Measurements from ENCODE around the gene CSNK2A2. TPM values are rescaled to one million over a fixed set of nuclear protein-coding genes. Genes with fewer than 3 reads are reported as not detected.

The CSNK2A2 gene
- 63.2 TPM for polyA plus RNA-seq (2013, experiment 1 of 2)
- 63.0 TPM for polyA plus RNA-seq (2013, experiment 2 of 2)

GRCh38 chr16:58198022-58198683 is at the start of gene CSNK2A2:
CSNK2A2 (minus strand) TSS chr16:58198106; CDS start chr16:58197736, 370 bp downstream.
- Histone ChIP-seq H2BK15ac (replicated peaks; ENCODE audit: low read depth) (no peak within 1 kb of the TSS), H2BK5ac (ENCODE audit: low read length) (no peak within 1 kb of the TSS), H2AK5ac (ENCODE audit: low read length) (no peak within 1 kb of the TSS), H3K4me1 (ENCODE audit: control insufficient read depth, low read depth, low read length) (peaks cover 3% of the 10 kb centered on the region), H3K27ac (ENCODE audit: low read depth, low read length) (no peak within 1 kb of the TSS), H2BK120ac (ENCODE audit: low read depth, low read length) (peak within 1 kb of the TSS; percentile 84), H3K56ac (ENCODE audit: low read length) (peak within 1 kb of the TSS; percentile 96), H3K18ac (ENCODE audit: low read length) (peak within 1 kb of the TSS; percentile 98), H3K27me3 (ENCODE audit: insufficient read depth, low read length, poor library complexity) (no peaks in the 10 kb centered on the region), H3K9ac (ENCODE audit: low read length) (peak within 1 kb of the TSS; percentile 97), H3K36me3 (ENCODE audit: control insufficient read depth, insufficient read depth, low read length) (peaks cover 6% of the 10 kb centered on the region), H3K4ac (ENCODE audit: low read depth, low read length) (peak within 1 kb of the TSS; percentile 76), H3K23ac (ENCODE audit: low read length) (peak within 1 kb of the TSS; percentile 89), H4K5ac (ENCODE audit: low read length) (no peak within 1 kb of the TSS), H3K4me3 (ENCODE audit: low read length) (peak within 1 kb of the TSS; percentile 92), H3K4me2 (ENCODE audit: low read length) (peak within 1 kb of the TSS; percentile 98), H3K79me2 (ENCODE audit: control insufficient read depth, insufficient read depth, low read length) (peaks cover 19% of the 10 kb centered on the region), H3K79me1 (ENCODE audit: low read length) (peaks cover 9% of the 10 kb centered on the region), H4K8ac (ENCODE audit: low read depth, low read length) (peak within 1 kb of the TSS; percentile 93)
- no CpG with 5 or more reads among the region's 52 CpGs for WGBS (ENCODE audit: extremely low coverage, insufficient coverage, low lambda C conversion rate)
- DNase-seq = peak; percentile 58

GRCh38 chr16:58243528-58244004 is 45.7 kb upstream of the CSNK2A2 start:
- no peaks in the 10 kb centered on the region for H3K36me3 ChIP-seq (ENCODE audit: control insufficient read depth, insufficient read depth, low read length)
- H3K27me3 ChIP-seq (ENCODE audit: insufficient read depth, low read length, poor library complexity) = no peaks in the 10 kb centered on the region
- no peak overlapping the region for H2BK15ac ChIP-seq (replicated peaks; ENCODE audit: low read depth)
- H3K27ac ChIP-seq (ENCODE audit: low read depth, low read length) = peak overlapping the region; percentile 75
- H2AK5ac ChIP-seq (ENCODE audit: low read length) = no peak overlapping the region
- H3K4ac ChIP-seq (ENCODE audit: low read depth, low read length) = peak overlapping the region; percentile 36
- DNase-seq = peak; percentile 93
- no peak overlapping the region for H3K4me2 ChIP-seq (ENCODE audit: low read length)
- no peak overlapping the region for H3K4me3 ChIP-seq (ENCODE audit: low read length)
- H3K18ac ChIP-seq (ENCODE audit: low read length) = peak overlapping the region; percentile 25
- no peak overlapping the region for H3K23ac ChIP-seq (ENCODE audit: low read length)
- no peak overlapping the region for H2BK5ac ChIP-seq (ENCODE audit: low read length)
- no peak overlapping the region for H2BK120ac ChIP-seq (ENCODE audit: low read depth, low read length)
- peaks cover 16% of the 10 kb centered on the region for H3K4me1 ChIP-seq (ENCODE audit: control insufficient read depth, low read depth, low read length)
- no peaks in the 10 kb centered on the region for H3K79me2 ChIP-seq (ENCODE audit: control insufficient read depth, insufficient read depth, low read length)
- no peak overlapping the region for H4K5ac ChIP-seq (ENCODE audit: low read length)
- no peak overlapping the region for H3K9ac ChIP-seq (ENCODE audit: low read length)
- no peaks in the 10 kb centered on the region for H3K79me1 ChIP-seq (ENCODE audit: low read length)
- H4K8ac ChIP-seq (ENCODE audit: low read depth, low read length) = no peak overlapping the region
- H3K56ac ChIP-seq (ENCODE audit: low read length) = peak overlapping the region; percentile 37
- no CpG with 5 or more reads among the region's 8 CpGs for WGBS (ENCODE audit: extremely low coverage, insufficient coverage, low lambda C conversion rate)

GRCh38 chr16:58236831-58237230 is 38.9 kb upstream of the CSNK2A2 start:
- Histone ChIP-seq H3K56ac (ENCODE audit: low read length) (peak overlapping the region; percentile 85), H3K4me2 (ENCODE audit: low read length) (peak overlapping the region; percentile 55), H3K9ac (ENCODE audit: low read length) (peak overlapping the region; percentile 26), H4K5ac (ENCODE audit: low read length) (no peak overlapping the region), H3K4me3 (ENCODE audit: low read length) (peak overlapping the region; percentile 17), H3K79me2 (ENCODE audit: control insufficient read depth, insufficient read depth, low read length) (no peaks in the 10 kb centered on the region), H2AK5ac (ENCODE audit: low read length) (no peak overlapping the region), H3K36me3 (ENCODE audit: control insufficient read depth, insufficient read depth, low read length) (no peaks in the 10 kb centered on the region), H3K27ac (ENCODE audit: low read depth, low read length) (no peak overlapping the region), H3K18ac (ENCODE audit: low read length) (no peak overlapping the region), H3K27me3 (ENCODE audit: insufficient read depth, low read length, poor library complexity) (no peaks in the 10 kb centered on the region), H4K8ac (ENCODE audit: low read depth, low read length) (no peak overlapping the region), H2BK5ac (ENCODE audit: low read length) (peak overlapping the region; percentile 7), H3K4me1 (ENCODE audit: control insufficient read depth, low read depth, low read length) (no peaks in the 10 kb centered on the region), H2BK15ac (replicated peaks; ENCODE audit: low read depth) (no peak overlapping the region), H2BK120ac (ENCODE audit: low read depth, low read length) (no peak overlapping the region), H3K23ac (ENCODE audit: low read length) (no peak overlapping the region), H3K4ac (ENCODE audit: low read depth, low read length) (no peak overlapping the region), H3K79me1 (ENCODE audit: low read length) (no peaks in the 10 kb centered on the region)
- no CpG with 5 or more reads among the region's 5 CpGs for WGBS (ENCODE audit: extremely low coverage, insufficient coverage, low lambda C conversion rate)
- DNase-seq = peak; percentile 61

- Histone ChIP-seq H3K56ac (ENCODE audit: low read length) (peak overlapping the region; percentile 98), H4K8ac (ENCODE audit: low read depth, low read length) (no peak overlapping the region), H2BK5ac (ENCODE audit: low read length) (peak overlapping the region; percentile 30), H3K4me2 (ENCODE audit: low read length) (peak overlapping the region; percentile 99), H4K5ac (ENCODE audit: low read length) (no peak overlapping the region), H3K9ac (ENCODE audit: low read length) (peak overlapping the region; percentile 86), H3K36me3 (ENCODE audit: control insufficient read depth, insufficient read depth, low read length) (no peaks in the 10 kb centered on the region), H3K27ac (ENCODE audit: low read depth, low read length) (no peak overlapping the region), H3K79me2 (ENCODE audit: control insufficient read depth, insufficient read depth, low read length) (no peaks in the 10 kb centered on the region), H3K79me1 (ENCODE audit: low read length) (no peaks in the 10 kb centered on the region), H3K23ac (ENCODE audit: low read length) (no peak overlapping the region), H3K18ac (ENCODE audit: low read length) (no peak overlapping the region), H2BK15ac (replicated peaks; ENCODE audit: low read depth) (no peak overlapping the region), H3K4me1 (ENCODE audit: control insufficient read depth, low read depth, low read length) (no peaks in the 10 kb centered on the region), H3K4me3 (ENCODE audit: low read length) (peak overlapping the region; percentile 75), H3K4ac (ENCODE audit: low read depth, low read length) (no peak overlapping the region), H3K27me3 (ENCODE audit: insufficient read depth, low read length, poor library complexity) (no peaks in the 10 kb centered on the region), H2AK5ac (ENCODE audit: low read length) (no peak overlapping the region), H2BK120ac (ENCODE audit: low read depth, low read length) (no peak overlapping the region)
- no CpG with 5 or more reads among the region's 13 CpGs for WGBS (ENCODE audit: extremely low coverage, insufficient coverage, low lambda C conversion rate)
- DNase-seq = peak; percentile 96
Measured at GRCh38 chr16:58236231-58236690, 38.4 kb upstream of the CSNK2A2 start.

GRCh38 chr16:58235663-58236062 is 37.8 kb upstream of the CSNK2A2 start:
- no peak overlapping the region for H3K4me3 ChIP-seq (ENCODE audit: low read length)
- H3K56ac ChIP-seq (ENCODE audit: low read length) = peak overlapping the region; percentile 98
- no peak overlapping the region for H2BK120ac ChIP-seq (ENCODE audit: low read depth, low read length)
- H3K27ac ChIP-seq (ENCODE audit: low read depth, low read length) = no peak overlapping the region
- H3K18ac ChIP-seq (ENCODE audit: low read length) = no peak overlapping the region
- H3K4me1 ChIP-seq (ENCODE audit: control insufficient read depth, low read depth, low read length) = no peaks in the 10 kb centered on the region
- H3K27me3 ChIP-seq (ENCODE audit: insufficient read depth, low read length, poor library complexity) = no peaks in the 10 kb centered on the region
- no peak overlapping the region for H3K23ac ChIP-seq (ENCODE audit: low read length)
- no peak overlapping the region for H2AK5ac ChIP-seq (ENCODE audit: low read length)
- WGBS (ENCODE audit: extremely low coverage, insufficient coverage, low lambda C conversion rate) = no CpG with 5 or more reads among the region's 3 CpGs
- no peak overlapping the region for H3K4ac ChIP-seq (ENCODE audit: low read depth, low read length)
- no peak overlapping the region for H3K9ac ChIP-seq (ENCODE audit: low read length)
- no peak overlapping the region for H4K8ac ChIP-seq (ENCODE audit: low read depth, low read length)
- H4K5ac ChIP-seq (ENCODE audit: low read length) = no peak overlapping the region
- H3K36me3 ChIP-seq (ENCODE audit: control insufficient read depth, insufficient read depth, low read length) = no peaks in the 10 kb centered on the region
- H3K4me2 ChIP-seq (ENCODE audit: low read length) = peak overlapping the region; percentile 99
- no peaks in the 10 kb centered on the region for H3K79me1 ChIP-seq (ENCODE audit: low read length)
- no peak overlapping the region for H2BK5ac ChIP-seq (ENCODE audit: low read length)
- DNase-seq = no peak
- no peaks in the 10 kb centered on the region for H3K79me2 ChIP-seq (ENCODE audit: control insufficient read depth, insufficient read depth, low read length)
- H2BK15ac ChIP-seq (replicated peaks; ENCODE audit: low read depth) = no peak overlapping the region
